ENCODE data around the gene SOD2. TPM values are rescaled to one million over a fixed set of nuclear protein-coding genes. Genes with fewer than 3 reads are reported as not detected.
A peak's percentile ranks its signal among the peaks of the same experiment; 100 is the strongest.
"Not testable (repeated sequence)": the region's sequence is repeated elsewhere in the genome, so short reads cannot be mapped to it uniquely, and the experiment has no call there.

The SOD2 gene
- total RNA-seq, 1 donor from 2014 or later: 189 TPM

DNA sequence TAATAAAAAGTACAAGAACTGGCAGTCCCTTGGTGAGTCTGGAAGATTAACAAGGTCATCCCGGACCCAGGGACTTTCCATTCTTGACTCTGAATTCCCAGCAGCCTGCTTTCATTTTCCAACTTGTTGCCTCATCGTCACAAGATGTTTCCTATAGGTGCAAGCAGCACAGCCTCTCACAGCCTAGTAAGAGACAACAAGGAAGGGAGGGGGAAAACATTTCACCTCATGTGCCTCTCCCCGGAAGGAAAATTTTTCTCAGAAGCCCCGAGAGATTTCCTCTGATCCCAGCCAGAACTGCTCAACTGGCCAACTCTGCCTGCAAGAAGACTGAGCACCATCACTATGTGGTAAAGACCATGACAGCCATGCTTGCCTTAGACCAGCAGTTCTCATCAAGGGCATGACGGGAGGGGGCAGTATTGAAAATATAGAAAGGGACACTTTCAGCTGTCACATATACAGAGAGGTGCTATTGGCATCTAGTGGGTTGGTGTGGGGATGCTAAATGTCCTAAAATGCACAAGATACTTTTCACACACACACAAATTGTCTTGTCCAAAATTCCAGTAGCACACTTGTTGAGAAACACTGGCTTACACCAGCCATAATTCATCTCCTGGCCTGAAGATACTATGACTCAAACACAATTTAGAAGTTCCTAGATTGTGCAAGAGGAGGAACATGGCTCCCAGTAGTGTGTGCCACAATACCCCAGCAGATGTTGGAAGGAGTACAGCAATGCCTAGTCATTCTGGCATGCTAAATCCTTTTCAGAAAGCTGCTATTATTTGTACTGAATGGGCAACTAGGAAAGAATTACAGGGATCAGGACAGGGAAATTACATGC, 23.4 kb upstream of the SOD2 start:
- peak; percentile 33 for DNase-seq (ENCODE audit: low spot score)

DNA sequence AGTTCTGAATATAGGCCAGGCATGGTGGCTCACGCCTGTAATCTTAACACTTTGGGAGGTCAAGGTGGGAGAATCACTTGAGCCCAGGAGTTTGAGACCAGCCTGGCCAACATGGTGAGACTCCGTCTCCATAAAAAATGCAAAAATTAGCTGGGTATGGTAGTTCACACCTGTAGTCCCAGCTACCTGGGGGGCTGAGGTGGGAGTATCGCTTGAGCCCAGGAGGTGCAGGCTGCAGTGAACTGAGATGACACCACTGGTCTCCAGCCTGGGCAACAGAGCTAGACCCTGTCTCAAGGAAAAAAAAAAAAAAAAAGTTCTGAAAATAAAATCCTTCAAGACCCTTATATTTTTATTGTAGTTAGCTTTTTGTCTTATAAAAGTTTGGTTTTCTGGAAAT, 22.6 kb upstream of the SOD2 start:
- no peak for DNase-seq (ENCODE audit: low spot score)

GRCh38 chr6:159715166-159715565, 22.1 kb upstream of the SOD2 start:
- DNase-seq (ENCODE audit: low spot score): no peak

- no peak for DNase-seq (ENCODE audit: low spot score)
Measured at GRCh38 chr6:159714404-159714803, 21.4 kb upstream of the SOD2 start.

GRCh38 chr6:159713984-159714383, 20.9 kb upstream of the SOD2 start:
- no peak for DNase-seq (ENCODE audit: low spot score)

GRCh38 chr6:159712389-159712788, 19.3 kb upstream of the SOD2 start:
- not testable (repeated sequence) for DNase-seq (ENCODE audit: low spot score)

- DNase-seq (ENCODE audit: low spot score): not testable (repeated sequence)
Measured at GRCh38 chr6:159710603-159711002, 17.6 kb upstream of the SOD2 start.

DNA sequence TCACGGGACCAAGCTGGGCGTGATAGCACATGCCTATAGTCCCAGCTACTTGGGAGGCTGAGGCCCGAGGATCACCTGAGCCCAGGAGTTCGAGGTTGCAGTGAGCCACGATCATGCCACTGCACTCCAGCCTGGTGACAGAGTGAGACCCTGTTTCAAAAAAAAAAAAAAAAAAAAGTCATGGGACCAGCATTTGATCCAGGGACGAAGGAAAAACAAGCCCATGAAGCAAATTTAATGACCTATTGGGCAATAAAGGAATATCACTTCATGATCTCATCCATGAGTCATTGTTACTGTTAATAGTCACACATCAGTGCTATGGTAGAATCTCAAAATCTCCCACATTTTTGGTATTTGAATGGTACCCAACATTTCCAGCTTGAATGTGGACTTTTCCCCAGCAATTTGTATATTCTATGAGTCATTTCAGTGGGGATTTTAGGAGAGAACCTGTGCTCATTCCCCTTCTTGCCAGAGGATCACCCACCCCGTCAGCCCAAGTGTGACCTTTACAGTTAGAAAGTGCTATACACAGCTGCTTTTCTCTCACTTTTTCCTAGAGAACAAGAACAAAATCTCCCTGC, 8.5 kb upstream of the SOD2 start:
- no peak for DNase-seq (ENCODE audit: low spot score)

DNA sequence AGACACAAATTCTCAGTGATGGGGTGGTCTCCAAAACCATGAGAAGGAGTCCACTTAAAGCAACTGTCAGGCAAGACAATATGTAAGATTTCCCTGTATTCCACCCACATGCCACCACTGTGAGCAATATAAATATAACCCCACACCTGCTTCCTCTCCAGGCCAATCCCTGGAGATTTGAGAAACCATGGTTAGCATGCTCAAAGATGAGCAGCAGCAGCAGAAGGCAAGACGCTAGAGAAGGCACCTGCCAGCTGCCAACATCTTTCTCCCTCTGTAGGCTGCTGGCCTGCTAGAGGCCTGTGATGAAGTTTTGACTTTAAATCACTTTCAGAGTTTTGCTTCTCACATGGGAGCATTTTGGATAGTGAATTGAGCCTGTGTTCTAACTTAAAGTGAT, 7.9 kb upstream of the SOD2 start:
- DNase-seq (ENCODE audit: low spot score): no peak

GRCh38 chr6:159695984-159696383, 2.9 kb upstream of the SOD2 start:
- no peak for DNase-seq (ENCODE audit: low spot score)

GRCh38 chr6:159693894-159694545, 979 bp upstream of the SOD2 start:
- DNase-seq (ENCODE audit: low spot score): peak; percentile 34

DNA sequence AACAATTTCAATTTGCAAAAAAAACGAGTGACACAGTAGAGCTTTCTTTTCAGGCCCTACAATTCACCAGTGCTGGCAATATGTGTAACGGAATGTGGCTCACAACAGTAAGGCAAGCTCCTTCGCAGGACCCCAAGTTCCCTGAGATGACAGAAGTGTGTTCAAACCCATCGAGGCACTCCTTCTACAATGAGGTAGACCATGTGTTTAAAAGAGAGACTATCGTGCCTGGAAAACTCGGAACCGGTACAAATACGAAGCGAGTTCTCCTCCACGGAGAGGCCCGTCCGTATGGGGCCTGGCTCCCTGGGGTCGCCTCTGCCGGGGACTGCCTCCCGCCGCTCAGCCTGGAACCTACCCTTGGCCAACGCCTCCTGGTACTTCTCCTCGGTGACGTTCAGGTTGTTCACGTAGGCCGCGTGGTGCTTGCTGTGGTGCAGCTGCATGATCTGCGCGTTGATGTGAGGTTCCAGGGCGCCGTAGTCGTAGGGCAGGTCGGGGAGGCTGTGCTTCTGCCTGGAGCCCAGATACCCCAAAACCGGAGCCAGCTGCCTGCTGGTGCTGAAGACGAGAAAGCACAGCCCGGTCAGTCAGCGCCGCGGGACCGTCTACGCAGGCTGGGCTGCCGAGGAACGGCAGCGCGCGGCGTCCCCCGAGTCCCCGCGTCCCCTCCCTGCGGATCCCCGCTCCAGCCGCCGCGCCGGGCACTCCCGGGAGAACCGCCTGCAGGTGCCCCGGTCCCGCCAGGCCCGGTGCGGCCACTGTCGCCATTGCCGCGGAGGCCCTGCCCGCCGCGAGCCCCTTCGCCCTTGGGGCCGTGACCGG, 526 bp downstream of the SOD2 start:
- DNase-seq (ENCODE audit: low spot score): peak; percentile 37

DNA sequence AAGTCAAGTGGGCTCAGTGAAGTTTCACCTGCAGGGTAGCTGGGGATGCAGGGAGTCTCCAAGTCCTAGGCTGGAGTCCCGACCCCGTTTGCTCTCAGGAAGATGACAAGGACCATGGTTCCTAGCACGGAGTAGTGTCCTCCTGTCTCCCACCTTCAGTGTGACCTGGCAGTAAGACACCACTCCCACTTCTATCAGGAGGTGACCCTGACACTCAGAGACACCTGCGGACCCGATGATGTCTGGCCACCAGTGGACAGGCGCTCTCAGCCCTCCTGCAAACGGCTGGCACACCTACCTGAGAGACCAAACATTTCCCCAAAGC, 1.1 kb downstream of the SOD2 start:
- DNase-seq (ENCODE audit: low spot score): no peak

DNA sequence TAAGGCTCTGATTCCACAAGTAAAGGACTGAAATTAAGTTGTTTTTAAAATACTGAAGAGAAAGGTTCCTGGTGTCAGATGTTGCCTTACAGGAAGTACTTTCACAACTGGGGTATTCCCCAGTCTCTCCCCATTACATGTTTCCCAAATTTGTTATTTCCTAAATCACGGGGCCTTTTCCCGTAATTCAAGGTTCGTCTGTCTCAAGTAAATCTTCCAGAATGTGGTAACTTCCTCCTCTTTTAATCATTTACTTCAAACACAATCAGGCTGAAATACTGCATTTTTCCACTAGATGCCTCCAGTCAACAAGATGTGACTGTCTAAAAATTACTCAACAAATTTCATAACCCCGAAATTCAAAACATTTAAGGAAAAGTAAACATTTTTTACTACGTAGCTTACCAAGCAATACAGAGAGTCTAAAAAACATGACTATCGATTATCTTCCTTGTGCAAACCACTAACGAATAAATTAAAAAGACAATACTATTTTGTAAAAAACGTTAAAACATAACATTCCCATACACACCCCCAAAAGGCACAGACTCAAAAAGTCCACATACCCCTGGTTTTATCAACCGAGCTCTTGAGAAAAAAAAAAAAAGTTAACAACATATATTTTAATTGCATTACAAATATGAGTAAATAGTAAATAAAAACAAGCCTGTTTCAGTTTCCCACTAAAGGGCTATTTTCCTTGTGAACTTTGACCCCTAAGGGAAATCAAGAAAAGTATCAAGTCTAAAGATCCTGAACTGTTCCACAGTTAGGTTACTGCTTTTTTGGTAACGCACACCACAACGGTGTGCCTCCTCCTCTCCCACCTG, 1.7 kb downstream of the SOD2 start:
- peak; percentile 38 for DNase-seq (ENCODE audit: low spot score)

DNA sequence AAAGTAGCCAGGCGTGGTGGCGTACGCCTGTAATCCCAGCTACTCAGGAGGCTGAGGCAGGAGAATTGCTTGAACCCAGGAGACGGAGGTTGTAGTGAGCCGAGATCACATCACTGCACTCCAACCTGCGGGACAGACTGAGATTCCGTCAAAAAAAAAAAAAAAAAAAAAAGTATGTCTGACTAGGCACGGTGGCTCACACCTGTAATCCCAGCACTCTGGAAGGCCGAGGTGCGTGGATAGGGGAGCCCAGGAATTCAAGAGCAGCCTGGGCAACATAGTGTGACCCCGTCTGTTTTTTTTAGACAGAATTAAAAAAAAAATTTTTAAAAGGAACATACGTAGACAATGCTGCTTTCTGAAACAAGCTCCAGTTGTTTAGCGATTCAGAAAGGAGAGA, 2.9 kb downstream of the SOD2 start:
- DNase-seq (ENCODE audit: low spot score): not testable (repeated sequence)

- DNase-seq (ENCODE audit: low spot score): no peak
Measured at GRCh38 chr6:159689001-159689400, 4.0 kb downstream of the SOD2 start.

- no peak for DNase-seq (ENCODE audit: low spot score)
Measured at GRCh38 chr6:159688266-159688905, 4.7 kb downstream of the SOD2 start.

DNA sequence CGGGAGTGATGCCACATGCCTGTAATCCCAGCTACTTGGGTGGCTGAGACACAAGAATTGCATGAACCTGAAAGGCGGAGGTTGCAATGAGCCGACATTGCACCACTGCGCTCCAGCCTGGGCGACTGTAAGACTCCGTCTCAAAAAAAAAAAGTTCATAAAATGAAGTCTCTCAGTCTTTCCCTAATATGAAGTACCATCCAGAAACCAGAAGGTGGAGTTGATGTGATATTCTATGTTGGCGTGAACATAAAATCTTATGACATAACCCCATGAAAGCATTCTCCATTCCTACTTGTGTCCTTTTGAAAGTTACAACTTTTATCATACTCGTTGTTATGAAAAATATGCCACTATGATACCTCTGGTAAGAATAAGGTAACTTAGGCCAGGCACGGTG, 5.7 kb downstream of the SOD2 start:
- DNase-seq (ENCODE audit: low spot score): no peak

GRCh38 chr6:159686703-159687102, 6.3 kb downstream of the SOD2 start:
- no peak for DNase-seq (ENCODE audit: low spot score)

- DNase-seq (ENCODE audit: low spot score): no peak
Measured at GRCh38 chr6:159686040-159686439, 7.0 kb downstream of the SOD2 start.

- no peak for DNase-seq (ENCODE audit: low spot score)
Measured at GRCh38 chr6:159684013-159684304, 9.1 kb downstream of the SOD2 start.
